ENCODE results near the gene SEC16B. TPM values are rescaled to one million over a fixed set of nuclear protein-coding genes. Genes with fewer than 3 reads are reported as not detected.

SEC16B gene
- total and polyA plus RNA-seq, 2 of the 13 experiments (the other 11 are each of a cell fraction or from before 2014, with no cell fraction given) = 4.6 to 5.8 TPM

DNA sequence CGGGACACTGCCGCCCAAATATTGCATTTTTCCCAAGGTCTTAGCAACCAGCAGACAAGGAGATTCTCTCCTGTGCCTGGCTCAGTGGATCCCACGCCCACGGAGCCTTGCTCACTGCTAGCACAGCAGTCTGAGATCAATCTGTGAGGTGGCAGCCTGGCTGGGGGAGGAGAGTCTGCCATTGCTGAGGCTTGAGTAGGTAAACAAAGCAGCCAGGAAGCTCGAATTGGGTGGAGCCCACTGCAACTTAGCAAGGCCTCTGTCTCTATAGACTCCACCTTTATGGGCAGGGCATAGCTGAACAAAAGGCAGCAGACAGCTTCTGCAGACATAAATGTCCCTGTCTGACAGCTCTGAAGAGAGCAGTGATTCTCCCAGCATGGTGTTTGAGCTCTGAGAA, 16.4 kb upstream of the SEC16B start (continued):
- TF ChIP-seq MEIS1 (CRISPR knock-in tag; IDR thresholded peaks at IDR 0.05; ENCODE audit: borderline replicate concordance) (peak; percentile 57; the same call in 1 of the 2 replicates), MYC (CRISPR knock-in tag; IDR thresholded peaks at IDR 0.05; ENCODE audit: borderline replicate concordance) (0 out of 2 replicates have a peak, but pooled peaks have one; percentile 21), SOX5 (CRISPR knock-in tag; IDR thresholded peaks at IDR 0.05; ENCODE audit: borderline replicate concordance) (0 out of 2 replicates have a peak, but pooled peaks have one; percentile 22)
- TF ChIP-seq, protein P1, sequence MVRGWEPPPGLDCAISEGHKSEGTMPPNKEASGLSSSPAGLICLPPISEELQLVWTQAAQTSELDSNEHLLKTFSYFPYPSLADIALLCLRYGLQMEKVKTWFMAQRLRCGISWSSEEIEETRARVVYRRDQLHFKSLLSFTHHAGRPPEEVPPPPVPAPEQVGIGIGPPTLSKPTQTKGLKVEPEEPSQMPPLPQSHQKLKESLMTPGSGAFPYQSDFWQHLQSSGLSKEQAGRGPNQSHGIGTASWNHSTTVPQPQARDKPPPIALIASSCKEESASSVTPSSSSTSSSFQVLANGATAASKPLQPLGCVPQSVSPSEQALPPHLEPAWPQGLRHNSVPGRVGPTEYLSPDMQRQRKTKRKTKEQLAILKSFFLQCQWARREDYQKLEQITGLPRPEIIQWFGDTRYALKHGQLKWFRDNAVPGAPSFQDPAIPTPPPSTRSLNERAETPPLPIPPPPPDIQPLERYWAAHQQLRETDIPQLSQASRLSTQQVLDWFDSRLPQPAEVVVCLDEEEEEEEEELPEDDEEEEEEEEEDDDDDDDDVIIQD (CRISPR knock-in tag; IDR thresholded peaks at IDR 0.05; ENCODE audit: low read depth) = peak; percentile 41; the same call in 1 of the 2 replicates
- TF ChIP-seq, protein P2, sequence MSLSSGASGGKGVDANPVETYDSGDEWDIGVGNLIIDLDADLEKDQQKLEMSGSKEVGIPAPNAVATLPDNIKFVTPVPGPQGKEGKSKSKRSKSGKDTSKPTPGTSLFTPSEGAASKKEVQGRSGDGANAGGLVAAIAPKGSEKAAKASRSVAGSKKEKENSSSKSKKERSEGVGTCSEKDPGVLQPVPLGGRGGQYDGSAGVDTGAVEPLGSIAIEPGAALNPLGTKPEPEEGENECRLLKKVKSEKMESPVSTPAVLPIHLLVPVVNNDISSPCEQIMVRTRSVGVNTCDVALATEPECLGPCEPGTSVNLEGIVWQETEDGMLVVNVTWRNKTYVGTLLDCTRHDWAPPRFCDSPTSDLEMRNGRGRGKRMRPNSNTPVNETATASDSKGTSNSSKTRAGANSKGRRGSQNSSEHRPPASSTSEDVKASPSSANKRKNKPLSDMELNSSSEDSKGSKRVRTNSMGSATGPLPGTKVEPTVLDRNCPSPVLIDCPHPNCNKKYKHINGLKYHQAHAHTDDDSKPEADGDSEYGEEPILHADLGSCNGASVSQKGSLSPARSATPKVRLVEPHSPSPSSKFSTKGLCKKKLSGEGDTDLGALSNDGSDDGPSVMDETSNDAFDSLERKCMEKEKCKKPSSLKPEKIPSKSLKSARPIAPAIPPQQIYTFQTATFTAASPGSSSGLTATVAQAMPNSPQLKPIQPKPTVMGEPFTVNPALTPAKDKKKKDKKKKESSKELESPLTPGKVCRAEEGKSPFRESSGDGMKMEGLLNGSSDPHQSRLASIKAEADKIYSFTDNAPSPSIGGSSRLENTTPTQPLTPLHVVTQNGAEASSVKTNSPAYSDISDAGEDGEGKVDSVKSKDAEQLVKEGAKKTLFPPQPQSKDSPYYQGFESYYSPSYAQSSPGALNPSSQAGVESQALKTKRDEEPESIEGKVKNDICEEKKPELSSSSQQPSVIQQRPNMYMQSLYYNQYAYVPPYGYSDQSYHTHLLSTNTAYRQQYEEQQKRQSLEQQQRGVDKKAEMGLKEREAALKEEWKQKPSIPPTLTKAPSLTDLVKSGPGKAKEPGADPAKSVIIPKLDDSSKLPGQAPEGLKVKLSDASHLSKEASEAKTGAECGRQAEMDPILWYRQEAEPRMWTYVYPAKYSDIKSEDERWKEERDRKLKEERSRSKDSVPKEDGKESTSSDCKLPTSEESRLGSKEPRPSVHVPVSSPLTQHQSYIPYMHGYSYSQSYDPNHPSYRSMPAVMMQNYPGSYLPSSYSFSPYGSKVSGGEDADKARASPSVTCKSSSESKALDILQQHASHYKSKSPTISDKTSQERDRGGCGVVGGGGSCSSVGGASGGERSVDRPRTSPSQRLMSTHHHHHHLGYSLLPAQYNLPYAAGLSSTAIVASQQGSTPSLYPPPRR (CRISPR knock-in tag; IDR thresholded peaks at IDR 0.05; ENCODE audit: borderline replicate concordance) = 0 out of 2 replicates have a peak, but pooled peaks have one; percentile 20
- TF ChIP-seq, protein P3, sequence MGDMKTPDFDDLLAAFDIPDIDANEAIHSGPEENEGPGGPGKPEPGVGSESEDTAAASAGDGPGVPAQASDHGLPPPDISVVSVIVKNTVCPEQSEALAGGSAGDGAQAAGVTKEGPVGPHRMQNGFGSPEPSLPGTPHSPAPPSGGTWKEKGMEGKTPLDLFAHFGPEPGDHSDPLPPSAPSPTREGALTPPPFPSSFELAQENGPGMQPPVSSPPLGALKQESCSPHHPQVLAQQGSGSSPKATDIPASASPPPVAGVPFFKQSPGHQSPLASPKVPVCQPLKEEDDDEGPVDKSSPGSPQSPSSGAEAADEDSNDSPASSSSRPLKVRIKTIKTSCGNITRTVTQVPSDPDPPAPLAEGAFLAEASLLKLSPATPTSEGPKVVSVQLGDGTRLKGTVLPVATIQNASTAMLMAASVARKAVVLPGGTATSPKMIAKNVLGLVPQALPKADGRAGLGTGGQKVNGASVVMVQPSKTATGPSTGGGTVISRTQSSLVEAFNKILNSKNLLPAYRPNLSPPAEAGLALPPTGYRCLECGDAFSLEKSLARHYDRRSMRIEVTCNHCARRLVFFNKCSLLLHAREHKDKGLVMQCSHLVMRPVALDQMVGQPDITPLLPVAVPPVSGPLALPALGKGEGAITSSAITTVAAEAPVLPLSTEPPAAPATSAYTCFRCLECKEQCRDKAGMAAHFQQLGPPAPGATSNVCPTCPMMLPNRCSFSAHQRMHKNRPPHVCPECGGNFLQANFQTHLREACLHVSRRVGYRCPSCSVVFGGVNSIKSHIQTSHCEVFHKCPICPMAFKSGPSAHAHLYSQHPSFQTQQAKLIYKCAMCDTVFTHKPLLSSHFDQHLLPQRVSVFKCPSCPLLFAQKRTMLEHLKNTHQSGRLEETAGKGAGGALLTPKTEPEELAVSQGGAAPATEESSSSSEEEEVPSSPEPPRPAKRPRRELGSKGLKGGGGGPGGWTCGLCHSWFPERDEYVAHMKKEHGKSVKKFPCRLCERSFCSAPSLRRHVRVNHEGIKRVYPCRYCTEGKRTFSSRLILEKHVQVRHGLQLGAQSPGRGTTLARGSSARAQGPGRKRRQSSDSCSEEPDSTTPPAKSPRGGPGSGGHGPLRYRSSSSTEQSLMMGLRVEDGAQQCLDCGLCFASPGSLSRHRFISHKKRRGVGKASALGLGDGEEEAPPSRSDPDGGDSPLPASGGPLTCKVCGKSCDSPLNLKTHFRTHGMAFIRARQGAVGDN (CRISPR knock-in tag; IDR thresholded peaks at IDR 0.05) = peak; percentile 35; the same call in 1 of the 2 replicates

Measured in HepG2 (cell line).